Stimulated activated CD8-positive, alpha-beta memory T cell treated with anti-CD3 and anti-CD28 coated beads, Interleukin-15, amount 100 ng/mL, for 48 hours (primary cell): ENCODE measurements around the gene YAP1.

Experiments
- DNase-seq, 2 donors: peaks; one replicate each; pipeline ENCODE4 v3.0.0-alpha.2; 2020; ENCODE audit warnings: low read depth in 2 of 2

YAP1 gene

DNA sequence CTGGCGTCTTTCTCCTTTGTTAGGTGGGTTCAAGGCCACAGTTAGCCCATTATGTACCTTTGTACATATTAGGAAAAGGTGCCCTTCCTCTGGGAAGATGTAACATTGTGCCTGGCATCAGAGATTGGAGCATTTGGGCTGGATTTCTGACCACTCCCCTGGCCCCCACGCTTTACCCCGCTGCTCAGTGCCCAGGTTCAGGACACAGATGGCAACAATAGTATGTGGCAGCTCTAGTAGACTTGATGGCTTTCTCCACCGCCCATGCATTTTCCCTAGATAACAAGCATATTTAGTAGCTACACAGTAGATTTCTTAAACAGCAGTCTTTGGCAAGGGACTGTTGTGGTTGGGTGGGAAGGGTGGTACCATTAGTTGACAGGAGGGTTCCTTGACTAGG, 53.1 kb downstream of the YAP1 start:
- DNase-seq = no peak

DNA sequence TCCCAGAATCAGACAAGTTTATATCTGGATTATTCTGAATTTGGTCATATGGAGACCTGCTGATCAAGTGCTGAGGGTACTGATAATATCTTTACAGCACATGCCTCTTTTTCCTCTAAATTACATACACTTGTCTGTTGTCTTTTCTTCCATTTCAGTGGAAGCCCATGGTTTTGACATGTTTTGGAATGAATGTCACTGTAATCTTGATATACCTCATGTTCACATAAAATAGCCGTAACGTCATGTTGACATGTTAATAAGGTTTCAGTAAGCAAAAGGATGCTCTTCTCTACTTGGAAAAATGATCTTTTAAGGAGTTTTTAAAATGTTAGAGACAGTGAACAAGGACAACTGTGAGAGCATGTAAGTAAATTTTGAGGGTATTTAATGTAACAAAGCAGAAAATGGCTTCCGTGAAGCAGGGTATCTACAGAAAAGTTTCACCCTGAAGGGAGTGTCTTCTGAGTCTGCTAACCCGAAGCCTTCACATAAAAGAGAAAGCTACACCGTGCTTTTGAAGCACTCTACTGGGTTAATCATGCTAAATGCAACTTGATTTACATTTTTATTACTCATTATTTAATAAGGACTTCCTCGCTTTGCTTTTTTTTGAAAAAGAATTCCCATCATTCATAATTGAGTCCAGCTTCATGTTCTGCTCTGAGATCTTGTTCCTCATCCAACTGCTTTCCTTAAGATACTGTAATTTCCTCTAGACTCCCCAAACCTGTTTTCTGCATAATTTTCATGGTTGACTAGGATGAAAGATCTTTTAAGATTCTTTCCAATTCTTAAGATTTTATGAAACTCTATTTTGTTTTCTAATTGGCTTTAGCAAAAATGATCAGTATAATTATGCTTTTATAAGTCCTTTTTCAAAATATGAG, 56.2 kb downstream of the YAP1 start:
- no peak for DNase-seq

- no peak for DNase-seq
Measured at GRCh38 chr11:102168481-102168880, 58.2 kb downstream of the YAP1 start.

DNA sequence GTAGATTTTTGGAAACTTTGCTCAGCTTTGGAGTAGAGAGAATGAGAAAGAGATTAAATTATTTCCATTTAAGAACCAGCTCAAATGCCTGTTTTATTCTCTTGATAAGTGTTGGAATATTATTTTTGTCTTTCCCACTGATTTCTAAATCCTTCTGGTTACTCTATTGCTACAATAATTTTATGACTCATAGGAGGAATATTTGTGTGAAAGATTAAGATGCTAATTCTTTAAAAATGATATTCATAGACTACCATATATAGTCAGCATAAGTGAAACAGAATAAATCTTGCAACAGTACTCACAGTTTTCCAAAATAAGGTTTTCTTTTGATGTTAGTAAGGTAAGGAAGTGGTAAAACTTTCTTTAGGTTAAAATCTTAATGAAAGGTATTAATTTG, 60.9 kb downstream of the YAP1 start:
- DNase-seq = no peak

DNA sequence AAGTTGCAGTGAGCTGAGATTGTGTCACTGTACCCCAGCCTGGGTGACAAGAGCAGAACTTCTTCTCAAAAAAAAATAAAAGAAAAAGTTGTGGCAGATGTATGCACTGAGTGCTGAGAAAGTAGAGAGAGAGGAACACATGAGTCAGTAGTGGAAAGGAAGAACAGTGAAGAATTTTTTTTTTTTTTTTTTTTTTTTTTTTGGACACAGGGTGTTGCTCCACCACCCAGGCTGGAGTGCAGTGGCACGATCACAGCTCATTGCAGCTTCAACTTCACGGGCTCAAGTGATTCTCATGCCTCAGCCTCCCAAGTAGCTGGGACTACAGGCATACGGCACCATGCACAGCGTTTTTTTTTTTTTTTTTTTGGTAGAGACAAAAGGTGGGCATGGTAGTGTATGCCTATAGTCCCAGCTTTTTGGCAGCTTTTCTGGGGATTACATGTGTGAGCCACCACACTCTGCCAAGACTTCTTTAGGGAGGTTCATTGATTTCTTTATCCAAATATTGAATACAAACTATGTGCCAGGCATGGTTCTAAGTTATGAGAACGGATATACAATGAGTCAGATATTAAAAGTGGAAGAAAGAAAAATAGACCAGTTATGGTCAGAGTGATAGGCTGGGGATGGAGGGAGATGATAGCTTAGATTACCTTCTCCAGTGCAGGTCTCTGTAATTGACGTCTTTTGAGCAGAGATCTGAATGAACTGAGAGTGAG, 62.0 kb downstream of the YAP1 start:
- DNase-seq = no peak

- DNase-seq = no peak
Measured at GRCh38 chr11:102177126-102177525, 66.9 kb downstream of the YAP1 start.

GRCh38 chr11:102177974-102178631, 67.9 kb downstream of the YAP1 start:
- DNase-seq = no peak

- DNase-seq = no peak
Measured at GRCh38 chr11:102179371-102179770, 69.1 kb downstream of the YAP1 start.

- no peak for DNase-seq
Measured at GRCh38 chr11:102184269-102184987, 74.2 kb downstream of the YAP1 start.

DNA sequence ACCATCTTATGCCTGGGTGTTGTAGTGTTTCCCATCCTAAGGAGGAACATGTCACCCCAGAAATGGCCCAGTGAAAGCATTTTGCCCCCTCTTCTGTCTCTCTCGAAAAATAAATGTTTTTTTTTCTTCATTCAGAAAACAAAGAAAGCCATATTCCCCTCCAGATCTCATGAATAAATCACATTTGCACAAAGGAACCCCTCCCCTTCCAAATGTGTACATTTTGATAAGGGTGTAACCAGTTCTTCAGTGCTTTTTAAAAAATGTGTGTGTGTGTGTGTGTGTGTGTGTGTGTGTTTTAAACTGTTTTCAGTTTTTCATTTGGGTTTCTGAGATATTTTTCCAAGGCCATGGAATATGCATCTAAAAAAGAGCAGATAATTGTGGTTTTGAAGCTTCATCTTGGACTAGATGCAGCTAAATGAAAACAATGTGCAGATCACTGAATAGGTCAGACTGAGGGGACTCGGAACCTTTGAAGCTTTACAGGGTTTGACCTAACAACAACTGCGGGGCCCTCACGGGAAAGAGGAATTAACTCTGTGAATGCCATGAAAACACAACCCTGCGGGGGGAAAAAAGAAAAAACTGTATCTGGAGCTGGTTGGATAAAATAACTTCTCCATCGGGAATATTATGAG, 76.4 kb downstream of the YAP1 start:
- no peak for DNase-seq

DNA sequence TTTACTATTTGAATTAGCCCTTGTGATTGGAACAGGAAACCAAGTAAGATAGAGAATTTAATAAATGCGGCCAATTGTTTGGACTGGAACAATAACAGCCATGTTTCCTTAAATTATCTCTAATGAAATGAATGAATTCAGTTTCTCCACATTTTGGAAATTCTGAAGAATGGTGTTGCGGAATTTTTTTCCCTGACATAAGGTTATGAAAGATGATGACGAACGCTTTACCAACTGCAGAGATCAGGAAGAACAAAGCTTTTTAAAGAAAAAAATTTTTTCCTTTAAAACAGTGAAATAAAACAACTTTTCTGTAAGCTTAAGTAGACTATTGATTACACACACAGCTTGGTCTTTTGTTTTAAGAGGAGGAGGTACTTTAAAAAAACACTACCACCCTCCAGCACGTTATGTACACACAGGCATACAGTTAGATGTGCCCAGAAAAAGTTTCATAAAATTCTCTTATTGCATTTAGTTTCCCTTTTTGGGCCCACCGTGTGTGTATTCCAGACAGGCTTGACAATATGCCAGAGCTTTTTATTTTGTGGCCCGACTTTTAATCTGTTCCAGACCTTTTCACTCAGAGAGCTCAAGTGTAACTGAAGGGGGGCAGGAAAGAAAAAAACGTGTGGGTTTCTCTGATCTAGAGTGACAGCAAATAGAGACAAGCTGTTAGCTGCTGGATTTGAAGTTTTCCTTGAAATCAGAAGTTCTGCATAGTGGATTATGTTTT, 77.3 kb downstream of the YAP1 start:
- DNase-seq = no peak

DNA sequence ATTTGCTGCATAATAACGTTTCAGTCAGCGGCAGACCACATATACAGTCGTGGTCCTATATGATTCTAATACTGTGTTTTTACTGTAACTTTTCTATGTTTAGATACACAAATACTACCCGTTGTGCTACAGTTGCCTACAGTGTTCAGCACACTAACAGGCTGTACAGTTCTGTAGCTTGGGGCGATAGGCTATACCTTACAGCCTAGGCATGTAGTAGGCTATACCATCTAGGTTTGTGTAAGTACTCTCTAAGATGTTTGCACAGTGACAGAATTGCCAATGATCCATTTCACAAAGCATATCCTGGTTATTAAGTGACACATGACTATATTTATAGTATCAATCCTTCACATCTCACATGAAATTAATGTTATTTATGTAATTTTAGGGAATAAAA, 78.2 kb downstream of the YAP1 start:
- no peak for DNase-seq

GRCh38 chr11:102191832-102192231, 81.6 kb downstream of the YAP1 start:
- DNase-seq = no peak

DNA sequence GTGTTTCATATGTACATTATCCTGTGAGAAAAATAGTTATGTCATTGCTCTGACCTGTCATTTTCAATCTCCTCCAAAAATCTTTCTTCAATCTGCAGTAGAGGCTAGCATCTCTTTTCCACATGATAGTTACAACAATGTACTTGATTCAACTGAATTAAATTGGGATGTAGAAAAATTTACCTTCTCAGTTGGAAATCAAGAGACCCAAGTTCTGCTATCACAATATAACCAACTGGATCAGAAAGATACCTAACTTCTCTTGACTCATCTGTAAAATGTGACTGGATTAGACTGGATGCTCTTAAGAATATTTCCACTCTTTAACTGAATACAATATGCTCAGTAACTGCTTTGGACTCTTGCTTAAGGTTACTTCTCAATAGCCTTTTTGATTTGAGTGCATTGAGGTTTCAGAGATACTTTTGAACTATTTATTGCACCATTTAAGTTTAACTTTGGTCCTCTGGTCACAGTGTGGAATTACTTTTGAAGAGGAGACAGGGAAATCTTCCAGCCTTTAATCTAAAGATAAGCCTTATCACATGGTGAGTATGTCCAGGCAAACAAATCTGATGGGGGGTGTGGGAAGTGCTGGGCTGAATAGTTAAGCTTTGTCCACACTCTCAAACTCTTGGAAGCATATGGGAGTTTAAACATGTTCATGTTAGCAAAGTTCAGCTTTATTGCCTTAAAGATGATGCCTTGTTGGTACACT, 82.3 kb downstream of the YAP1 start:
- no peak for DNase-seq

DNA sequence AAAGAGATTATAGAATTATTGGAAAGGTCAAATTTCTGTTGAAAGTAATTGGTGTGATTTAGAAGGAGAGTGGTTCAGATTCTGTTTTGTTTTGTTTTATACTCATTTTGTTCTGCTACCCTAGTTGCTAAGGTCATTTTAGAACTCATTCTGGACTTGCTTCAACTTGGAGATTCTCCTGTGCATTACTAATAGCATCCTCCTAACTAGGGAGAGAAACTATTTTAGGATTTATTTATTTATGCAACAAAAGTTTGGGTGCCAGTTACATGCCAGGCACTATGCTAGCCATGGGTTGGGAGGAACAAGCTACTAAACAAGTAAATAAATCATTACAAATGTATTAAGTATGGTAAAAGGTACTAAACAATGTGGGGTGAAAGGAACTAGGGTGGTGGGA, 84.0 kb downstream of the YAP1 start:
- DNase-seq = no peak

DNA sequence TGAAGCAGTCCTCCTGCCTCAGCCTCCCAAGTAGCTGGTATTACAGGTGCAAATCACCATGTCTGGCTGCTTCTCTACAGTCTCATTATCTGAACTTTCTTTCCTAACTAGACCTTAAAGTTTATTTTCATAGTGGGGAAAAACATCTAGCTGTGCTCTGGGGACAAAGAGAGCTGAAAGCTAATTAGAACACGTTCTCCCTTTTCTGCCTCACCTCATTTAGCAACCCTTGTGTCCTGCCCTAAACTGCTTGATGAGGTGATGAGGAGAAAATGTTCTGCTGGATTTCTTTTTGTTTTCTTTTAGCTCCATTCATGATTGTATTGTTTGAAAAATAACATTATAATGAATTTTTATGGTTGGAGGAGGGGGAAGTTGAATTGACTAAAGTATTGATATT, 84.7 kb downstream of the YAP1 start:
- DNase-seq = no peak

DNA sequence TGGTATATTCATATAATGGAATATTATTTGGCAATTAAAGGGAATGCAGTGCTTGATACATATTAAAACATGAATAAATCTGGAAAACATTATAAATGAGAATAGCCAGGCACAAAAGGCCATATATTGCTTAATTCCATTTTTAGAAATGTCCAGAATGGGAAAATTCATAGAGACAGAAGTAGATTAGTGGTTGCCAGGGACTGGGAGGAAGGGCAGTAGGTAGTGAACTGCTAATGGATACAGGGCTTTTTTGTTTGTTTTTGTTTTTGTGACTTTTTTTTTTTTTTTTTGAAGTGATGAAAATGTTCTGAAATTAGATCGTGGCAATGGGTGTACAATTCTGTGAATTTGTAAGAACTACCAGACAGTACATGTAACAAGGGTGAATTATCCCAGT, 86.1 kb downstream of the YAP1 start:
- DNase-seq = no peak

DNA sequence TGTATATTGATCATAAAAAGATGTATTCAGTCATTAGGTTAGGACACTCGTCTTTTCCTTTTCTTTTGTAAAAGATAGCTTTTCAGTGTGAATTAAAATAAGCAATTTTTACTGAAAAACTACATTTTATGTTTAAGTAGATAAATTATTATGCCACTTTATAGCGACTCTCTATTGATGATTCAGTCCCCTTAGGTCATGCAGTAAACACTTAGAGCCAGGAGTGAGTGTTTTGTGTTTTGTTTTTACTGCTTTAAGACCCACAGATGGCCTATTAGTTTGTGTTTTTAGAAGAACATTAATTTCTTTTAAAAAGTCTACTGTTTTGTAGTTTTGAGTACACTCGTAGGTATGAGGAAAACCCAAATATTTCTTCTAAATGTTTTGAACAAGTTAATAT, 86.6 kb downstream of the YAP1 start:
- no peak for DNase-seq

DNA sequence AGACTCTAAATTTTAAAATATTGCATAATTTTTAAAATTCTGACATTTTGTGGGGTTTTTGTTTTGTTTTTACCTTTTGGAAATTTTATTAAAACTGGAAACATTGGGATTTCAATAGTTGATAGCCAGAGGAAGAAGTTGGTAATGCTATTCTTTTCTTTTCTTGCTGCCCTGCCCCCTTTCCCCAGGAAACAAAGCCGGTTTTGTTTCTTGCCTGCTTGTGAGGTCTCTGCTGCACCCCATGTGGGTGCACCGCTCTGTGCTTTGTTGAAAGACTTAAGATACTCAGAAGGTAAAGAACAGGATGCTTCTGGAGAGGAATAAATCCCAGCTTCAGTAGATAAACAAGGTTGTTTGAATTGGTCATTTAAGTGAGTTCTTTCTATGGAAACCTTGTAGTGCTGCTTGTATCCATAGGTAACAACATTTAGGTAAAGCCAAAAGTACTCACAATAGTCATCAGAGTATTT, 87.5 kb downstream of the YAP1 start:
- no peak for DNase-seq

DNA sequence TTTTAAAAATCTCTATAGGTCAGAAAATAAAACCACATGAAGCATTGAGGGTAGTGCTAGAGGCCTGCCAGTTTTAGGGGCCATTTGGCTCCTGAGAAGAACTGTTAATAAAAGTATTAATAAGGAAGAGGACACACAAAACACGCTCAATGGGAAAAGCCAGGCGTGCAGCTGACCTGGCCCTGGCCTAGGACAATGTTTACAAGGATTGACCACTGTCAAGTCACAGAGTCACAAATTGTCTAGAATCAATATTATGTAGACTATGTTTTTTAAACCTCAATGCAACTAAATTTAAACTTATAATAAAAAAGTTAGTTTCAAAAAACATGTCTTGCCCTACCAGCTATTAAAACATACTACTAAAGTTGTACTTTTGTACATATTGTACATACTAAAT, 89.4 kb downstream of the YAP1 start:
- no peak for DNase-seq
